GM19025 (cell line): ENCODE data around the gene POLR3B.
"Not testable (repeated sequence)": the region's sequence is repeated elsewhere in the genome, so short reads cannot be mapped to it uniquely, and the experiment has no call there.

ENCODE experiments used
- ATAC-seq: cut with Tn5 transposase; IDR thresholded peaks from one replicate; pipeline ENCODE4 v1.9.1; 2021; ENCODE audit warnings: mild to moderate bottlenecking, low read depth, moderate library complexity; ENCODE audit not compliant: unreplicated experiment

Gene POLR3B

DNA sequence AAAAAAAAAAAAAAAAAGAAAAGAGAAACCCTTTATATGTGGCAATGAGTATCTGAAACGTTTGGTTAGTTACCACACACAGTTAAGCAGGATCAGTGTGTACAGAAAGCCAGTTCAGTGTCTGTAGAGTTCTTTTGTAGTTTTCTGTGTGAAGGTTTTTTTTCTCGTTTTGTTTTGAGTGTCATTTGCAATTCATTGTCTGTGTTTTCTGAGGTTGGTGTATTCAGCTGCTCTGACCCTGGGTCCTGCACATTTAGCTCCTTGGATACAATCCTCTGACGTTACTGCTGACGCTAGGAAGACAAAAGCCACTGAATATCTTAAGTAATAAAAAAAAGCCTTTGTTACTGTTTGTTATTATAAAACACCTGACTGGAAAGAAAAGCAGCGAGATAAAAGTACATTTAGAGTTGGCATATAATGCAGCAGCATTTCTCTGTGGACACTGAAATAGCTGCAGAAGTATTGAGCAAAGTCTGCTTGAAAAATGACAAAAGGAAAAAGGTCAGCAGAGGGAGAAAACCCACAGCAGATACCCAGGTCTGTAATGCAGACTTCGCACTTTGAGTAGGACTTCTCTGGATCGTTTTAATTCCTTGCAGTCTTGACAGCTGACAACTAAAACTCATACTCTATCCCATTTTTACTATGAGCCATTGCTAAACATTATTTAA, 89.0 kb downstream of the POLR3B start:
- ATAC-seq = no peak

DNA sequence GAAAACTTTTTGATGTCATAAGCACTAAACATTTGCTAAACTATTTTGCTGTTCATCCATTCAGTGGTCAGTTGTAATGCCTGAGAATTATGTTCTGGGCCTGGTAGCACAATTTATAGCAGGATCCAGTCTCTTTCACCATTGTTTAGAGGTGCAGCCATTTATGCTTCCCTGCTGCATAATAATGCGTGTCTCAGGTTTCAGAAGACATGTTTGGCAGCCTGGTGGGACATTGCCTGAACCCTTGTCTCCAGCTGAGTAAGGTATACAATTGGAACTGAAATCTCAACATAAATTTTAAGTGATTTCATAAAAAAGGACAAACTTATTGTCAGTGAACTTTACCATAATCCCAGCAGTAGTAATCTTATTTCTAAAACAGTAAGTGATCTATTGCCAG, 94.8 kb downstream of the POLR3B start:
- ATAC-seq = no peak

DNA sequence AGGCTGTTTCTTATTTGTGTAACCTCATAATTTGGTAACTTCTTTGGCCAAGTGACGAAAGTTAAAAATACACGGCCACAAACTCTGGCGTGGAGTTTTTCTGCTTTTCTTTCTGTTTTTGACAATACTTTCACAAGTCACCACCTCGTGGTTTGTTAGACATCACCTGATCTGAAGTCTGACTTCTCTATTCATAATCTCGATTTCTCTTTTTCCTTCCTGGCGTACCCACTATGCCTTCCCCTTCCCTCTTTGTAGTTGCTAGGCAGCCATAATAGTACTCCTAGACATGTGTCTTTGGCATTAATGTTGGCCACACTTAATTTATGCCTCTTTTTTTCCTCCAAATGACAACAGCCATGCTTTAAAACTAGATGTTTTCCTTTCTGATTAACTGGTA, 97.6 kb downstream of the POLR3B start:
- no peak for ATAC-seq

DNA sequence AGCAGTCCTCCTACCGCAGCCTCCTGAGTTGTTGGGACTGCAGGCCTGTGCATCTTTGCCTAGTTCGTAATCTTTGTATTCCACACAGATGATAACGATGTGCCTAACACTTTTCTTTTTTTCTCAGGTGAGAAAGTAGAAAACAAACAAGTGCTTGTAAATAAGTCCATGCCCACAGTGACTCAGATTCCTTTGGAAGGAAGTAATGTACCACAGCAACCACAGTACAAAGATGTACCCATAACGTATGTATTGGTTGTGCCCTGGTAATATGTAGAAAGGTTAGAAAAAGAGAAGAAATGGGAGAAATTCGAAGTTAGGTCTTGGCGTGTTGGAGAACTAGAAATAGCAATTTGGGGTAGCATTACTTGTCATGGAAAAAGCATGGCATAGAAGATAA, 101.6 kb downstream of the POLR3B start:
- ATAC-seq = no peak

DNA sequence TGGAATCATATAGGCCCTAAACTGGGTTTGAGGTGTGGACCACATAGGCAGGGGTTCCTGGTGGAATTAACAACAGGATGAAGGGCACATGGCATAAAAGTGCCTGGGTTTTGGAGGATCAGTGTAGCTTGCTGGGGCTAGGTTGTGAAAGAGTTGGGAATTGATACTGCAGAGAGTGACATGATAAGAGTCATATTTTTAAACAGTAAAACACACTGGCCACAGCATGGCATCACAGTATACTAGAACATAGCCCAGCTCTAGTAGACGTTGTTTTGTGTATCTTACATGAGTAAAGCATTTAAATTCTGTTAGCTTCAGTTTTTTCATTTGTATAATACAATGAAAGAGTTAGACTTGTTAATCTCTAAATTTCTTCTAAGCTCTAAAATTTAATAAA, 102.0 kb downstream of the POLR3B start:
- no peak for ATAC-seq

DNA sequence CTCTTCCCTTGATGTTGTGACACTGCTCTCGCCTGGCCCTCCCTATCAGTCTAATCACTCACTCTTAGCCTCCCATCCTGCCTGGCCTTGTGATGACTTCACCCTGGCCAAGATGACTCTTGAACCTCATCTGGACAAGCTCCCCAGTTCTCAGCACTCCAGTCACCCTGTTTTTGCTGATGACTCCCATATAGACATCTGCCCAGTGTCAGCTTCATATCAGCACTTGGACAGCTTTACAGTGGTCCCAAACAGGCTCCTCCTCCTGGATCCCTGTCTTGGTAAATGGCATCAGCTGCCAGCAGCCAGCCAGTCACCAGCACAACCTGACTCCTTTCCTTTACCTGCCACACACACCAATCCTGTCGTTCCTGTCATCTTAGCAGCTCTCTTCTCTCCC, 104.2 kb downstream of the POLR3B start:
- no peak for ATAC-seq

DNA sequence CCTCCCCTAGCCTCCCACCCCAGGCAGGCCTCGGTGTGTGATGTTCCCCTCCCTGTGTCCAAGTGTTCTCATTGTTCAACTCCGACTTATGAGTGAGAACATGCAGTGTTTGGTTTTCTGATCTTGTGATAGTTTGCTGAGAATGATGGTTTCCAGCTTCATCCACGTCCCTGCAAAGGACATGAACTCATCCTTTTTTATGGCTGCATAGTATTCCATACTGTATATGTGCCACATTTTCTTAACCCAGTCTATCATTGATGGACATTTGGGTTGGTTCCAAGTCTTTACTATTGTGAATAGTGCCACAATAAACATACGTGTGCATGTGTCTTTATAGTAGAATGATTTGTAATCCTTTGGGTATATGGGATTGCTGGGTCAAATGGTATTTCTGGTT, 108.1 kb downstream of the POLR3B start:
- not testable (repeated sequence) for ATAC-seq

DNA sequence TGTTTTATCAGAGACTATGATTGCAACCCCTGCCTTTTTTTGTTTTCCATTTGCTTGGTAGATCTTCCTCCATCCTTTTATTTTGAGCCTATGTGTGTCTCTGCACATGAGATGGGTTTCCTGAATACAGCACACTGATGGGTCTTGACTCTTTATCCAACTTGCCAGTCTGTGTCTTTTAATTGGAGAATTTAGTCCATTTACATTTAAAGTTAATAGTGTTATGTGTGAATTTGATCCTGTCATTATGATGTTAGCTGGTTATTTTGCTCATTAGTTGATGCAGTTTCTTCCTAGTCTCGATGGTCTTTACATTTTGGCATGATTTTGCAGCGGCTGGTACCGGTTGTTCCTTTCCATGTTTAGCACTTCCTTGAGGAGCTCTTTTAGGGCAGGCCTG, 118.1 kb downstream of the POLR3B start:
- ATAC-seq = not testable (repeated sequence)

DNA sequence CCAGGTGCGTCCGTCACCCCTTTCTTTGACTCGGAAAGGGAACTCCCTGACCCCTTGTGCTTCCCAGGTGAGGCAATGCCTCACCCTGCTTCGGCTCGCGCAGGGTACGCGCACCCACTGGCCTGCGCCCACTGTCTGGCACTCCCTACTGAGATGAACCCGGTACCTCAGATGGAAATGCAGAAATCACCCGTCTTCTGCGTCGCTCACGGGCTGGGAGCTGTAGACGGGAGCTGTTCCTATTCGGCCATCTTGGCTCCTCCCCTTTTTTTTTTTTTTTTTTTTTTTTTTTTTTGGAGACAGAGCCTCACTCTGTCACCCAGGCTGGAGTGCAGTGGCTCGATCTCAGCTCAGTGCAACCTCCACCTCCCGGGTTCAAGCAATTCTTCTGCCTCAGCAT, 120.1 kb downstream of the POLR3B start:
- not testable (repeated sequence) for ATAC-seq

DNA sequence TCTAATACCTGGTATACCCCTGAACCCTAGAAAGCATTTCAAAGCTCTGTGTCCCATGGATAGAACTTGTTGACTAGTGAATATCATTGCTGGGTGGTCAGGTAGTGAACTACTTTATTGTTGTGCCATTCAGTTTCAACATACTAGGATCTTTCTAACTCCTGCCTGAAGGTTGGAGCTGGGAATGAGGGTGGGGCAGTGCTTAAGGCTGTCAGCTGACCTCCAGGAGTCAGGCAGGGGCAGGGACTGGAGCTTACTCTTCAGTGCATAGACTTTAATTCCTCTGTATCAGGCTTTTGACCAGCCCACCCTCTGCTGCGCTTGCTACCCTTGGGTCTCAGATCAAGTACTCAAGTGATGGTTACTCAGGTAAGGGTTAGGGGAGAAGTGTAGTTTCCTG, 122.7 kb downstream of the POLR3B start:
- ATAC-seq = no peak

DNA sequence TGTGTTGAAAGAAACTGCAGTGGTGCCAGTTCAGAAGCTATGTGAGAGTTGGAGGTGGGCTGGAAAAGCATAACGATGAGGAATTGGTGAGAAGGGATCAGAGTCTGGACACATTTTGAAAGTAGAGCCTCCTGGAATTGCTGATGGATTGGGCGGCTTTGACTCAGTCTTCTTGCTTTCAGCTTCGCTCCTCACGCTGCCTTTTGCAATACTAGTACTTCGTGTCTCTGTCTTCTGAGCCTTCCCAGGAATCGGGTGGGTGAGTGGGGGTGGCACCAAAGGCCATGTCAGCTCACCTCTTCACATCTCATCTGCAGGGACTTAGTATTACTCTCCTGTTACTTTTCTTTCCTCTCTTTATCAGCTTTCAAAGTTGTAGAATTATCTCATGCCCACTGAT, 123.7 kb downstream of the POLR3B start:
- no peak for ATAC-seq

DNA sequence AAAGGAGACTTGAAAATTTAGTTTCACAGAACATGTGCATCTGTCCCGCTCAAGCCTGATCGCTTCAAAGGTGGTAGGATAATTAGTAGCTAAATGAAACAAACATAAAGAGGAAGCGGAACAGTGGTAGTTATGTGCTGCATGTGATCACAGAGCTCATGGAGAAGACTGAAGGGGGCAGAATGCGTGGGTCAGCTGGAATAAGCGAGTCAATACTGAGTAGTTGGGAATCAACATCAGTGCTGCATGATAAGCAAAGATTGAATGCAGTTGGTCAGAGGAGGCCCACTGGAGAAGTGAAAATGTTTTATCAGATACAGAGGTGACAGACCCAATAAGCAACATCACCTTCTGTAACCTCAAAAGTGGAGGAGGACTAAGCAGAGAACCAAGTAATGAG, 130.1 kb downstream of the POLR3B start:
- no peak for ATAC-seq

DNA sequence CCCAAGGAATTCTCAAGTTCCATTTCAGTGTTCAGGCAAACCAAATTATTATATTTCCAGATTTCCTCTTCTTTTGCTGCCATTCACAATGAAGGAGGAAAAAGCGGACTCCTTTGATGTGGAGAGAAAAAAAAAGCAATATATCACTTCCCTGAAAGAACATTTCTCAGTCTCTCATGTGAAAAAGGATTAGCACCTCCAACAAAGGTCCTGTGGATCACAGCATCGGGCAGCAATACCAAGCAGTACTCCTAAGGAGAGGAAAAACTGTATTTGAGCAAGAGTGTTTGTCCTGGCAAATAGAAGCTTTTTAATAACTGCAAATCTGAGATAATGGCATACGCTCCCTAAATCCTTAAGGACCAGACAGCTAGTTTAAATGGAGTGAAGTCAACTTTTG, 131.3 kb downstream of the POLR3B start:
- ATAC-seq = no peak

DNA sequence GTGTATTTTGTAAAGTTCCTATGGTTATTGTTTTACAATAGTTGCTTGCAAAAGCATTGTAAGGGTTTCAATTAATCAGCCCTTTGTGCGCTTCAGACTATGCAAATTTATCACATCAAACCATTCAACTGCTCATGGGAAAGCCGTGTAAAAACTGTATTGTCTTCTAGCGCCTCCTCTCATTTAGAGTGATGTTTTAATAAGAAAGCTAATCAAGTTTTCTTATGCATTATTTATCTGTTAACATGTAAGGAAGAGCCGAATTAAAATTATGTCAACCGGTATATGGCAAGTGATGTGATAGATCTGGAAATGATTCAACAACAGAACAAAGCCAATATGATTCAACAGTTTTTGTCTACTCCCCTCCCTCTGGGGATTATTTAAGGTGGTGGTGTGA, 132.7 kb downstream of the POLR3B start:
- no peak for ATAC-seq

DNA sequence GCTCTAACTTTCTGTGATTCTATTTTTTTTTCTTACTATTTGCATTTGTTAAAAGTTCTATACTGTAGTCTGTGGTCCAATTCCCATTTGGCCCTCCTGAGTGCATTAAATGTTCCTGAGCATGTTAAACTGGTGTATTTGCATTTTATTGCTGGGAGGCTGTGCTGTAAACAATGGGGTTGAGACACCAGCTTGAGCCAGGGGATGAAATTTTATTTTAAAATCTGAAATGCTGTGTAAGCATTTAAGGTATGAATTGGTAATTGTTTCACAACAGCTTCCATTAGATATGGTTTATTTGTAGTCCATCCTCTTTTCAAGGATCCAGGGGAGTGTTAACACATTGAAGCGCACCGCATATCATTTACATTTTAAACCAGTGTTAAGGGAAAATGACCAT, 135.3 kb downstream of the POLR3B start:
- ATAC-seq = no peak

DNA sequence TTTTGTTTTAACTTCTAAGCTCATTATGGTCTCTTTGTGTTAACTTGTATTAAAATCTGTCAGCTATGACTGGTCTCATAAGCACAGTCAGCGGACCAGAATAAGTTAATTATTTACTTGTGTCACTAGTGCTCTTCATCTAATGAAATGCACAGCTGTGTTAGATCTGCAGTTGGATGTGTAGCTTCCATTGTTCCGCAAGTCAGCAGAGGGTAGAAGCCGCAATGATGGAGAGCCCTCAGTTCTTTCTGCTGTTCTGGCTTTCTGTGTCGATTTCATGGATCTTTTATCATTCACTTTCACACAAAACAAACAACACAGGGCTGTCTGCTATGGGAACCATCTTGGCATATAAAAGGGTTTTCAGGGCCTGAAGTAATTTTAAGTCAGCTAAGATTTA, 136.0 kb downstream of the POLR3B start:
- ATAC-seq = no peak

DNA sequence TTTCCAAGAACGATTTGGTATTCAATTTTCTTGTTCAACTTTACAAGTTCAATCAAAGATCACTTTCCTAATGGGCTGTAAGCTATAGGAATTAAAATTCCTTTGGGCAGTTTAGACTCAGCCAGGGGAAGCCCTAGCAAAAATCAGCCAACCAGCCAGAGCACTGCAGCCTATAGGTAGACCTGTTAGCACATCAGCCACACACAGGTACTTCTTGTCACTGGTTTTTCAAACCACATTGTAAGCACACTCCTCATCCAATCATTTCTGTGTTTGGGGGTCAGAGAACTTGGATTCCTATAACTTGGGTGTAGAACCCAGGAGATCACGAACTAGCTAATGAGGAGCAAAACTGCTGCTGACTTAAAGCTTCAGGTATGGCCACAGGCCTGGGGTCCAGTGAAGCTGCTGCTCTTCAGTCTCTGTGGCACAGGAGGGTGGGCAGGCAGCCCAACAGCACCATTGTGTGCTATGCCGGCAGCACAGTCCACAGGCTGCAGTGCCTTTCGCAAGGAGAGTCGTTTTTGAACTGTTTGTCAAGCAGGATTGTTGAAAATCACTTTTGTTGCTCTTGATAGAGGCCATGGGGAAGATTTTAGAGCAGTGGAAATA, 137.9 kb downstream of the POLR3B start:
- ATAC-seq = no peak

DNA sequence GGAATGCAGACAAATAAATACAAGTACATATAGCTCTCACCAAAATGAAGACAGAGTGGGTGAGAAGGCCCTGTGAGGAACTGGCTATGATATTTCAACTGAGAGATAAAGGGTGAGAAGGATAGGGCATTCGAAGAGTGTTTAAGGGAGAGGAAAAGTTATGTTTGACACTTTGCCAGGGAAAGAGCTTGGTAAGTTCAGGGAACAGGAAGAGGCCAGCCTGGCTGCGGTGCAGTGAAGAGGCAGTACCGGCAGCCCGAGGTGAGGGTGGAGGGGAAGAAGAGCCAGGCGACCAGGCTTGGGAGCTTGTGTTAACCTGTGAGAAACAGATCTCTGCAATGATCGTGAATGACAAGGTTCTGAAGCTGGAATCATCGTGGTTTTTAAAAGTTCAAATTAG, 140.5 kb downstream of the POLR3B start:
- no peak for ATAC-seq

DNA sequence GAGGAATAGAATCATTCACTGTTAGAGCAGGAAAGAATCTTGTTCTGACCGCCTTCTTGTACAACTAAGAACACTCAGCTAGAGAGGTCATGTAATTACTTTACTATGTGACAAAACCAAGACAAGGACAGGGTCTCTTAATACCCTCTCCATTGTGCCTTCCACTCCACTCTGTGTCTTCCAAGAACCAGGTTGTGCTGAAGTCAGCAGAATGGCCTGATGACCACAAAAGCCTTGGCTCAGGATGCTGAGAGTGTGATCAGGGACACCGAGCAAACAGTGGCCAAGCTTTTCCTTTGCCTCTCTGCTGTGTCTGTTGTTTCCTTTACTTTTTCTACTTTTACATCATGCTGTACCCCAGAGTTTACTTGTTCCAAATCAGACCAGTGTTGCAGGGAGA, 142.1 kb downstream of the POLR3B start:
- no peak for ATAC-seq

DNA sequence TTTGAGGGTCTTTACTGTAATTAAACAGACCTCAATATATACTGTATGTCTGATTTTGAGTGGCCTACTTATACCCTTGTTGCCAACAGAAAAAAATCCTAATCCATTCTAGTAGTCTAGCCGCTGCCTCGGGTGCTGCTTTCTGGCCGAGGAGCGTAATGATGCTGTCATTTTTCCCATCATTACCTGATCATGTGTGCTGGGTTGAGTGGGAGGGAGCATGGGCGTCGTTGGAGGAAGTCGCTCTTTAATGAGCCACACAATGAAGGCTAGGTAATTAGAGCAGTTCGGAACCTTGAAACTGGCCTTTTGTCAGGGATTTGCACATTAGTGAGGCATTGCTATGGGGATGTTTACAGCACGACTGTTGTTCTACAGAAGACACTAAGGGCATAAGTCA, 149.1 kb downstream of the POLR3B start:
- no peak for ATAC-seq

DNA sequence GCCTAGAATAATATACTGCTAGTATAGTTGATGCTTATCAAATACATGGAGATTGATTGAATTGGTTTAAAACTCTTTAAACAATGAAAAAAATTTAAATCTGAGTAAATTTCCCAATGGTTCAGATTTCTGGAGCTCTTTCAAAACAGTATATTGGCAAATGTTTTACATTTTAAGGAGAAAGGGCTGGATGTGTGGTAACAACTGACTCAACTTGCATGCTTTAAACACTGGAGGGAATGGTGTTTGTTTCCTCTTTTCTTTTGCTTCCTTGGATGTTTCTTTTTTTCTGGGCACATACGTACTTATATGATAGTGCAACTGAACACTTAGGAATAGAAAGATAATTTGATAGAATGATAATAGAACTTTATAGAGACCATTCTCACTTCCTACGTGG, 151.4 kb downstream of the POLR3B start:
- ATAC-seq = no peak

DNA sequence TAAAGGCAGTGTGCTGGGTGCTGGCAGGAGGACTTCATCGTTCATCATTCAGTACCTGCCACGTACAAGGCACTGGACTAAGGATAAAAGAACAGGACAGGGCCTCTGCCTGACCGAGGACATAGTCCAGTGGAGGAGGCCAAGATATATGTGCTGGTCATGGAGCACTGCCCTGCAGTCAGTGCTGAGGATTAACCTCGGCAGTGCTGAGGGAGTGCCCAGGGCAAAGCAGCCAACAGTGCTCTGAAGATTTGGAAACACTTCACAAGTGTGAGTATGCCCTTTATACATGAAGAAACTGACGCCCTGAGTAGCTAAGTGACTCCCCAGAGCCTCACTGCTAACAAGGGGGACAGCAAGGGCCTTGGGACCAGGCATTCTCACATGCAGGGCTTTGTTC, 153.8 kb downstream of the POLR3B start:
- no peak for ATAC-seq

DNA sequence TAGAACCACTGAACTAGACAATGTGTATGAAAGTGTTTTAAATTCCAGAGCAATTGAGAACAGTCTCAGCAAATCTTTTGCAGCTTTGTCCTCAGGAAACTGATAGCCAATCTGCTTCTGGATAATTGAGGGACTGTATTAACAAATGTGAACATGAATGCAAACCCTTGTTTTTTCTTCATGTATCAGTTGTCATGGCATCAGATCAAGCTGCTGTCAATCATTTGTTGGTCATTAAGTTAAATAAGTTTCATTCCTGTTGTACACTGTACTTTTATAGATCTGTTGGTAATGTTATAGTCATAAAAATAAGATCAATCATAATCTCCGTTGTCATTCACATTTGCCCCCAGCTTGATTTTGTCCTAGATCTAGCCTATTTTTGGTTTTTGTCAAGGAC, 159.8 kb downstream of the POLR3B start:
- ATAC-seq = no peak
